NCI-H446 (cell line): Measurements from ENCODE around the gene ALDH16A1.
A peak's percentile ranks its signal among the peaks of the same experiment; 100 is the strongest.

Experiments
- DNase-seq, 2 experiments: peaks; one replicate each; lab custom pipeline; 2025; lab: John Stamatoyannopoulos, UW

Gene ALDH16A1

DNA sequence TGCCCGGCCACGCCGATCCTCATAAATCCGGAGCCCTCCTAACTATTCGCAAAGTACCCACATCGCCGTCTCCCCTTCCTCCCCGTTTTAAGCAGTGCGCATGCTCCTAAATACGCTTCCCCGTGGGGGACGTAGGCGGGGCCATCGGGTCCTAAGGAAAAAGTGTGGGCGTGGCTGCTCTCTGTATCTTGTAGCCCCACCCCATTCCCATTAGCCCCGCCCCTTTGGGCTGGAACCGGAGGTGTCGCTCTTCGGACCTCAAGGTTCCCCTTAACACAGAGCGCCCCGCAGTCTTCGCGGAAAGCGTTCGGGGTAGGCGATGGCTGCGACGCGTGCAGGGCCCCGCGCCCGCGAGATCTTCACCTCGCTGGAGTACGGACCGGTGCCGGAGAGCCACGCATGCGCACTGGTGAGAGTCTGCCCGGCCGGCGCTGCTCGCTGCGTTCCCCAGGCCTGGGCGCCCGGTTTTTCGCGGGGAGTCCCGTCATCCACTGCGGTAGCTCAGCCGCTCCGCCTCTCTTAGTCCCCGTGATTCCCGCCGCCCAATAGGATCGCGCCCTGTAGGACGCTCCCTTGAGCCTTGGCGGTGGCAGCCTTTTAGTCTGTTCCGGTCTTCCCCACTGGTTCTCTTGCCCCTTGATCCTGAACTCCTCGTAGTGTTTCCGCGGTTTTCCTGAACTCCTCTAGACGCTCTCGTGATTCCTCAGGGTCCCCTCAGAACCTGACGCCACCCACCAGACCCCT lies at the start of gene ALDH16A1:
ALDH16A1 (plus strand) TSS at position 213 of the 744 bp plus-strand sequence; CDS start at position 320, 107 bp downstream.
- DNase-seq = peak; percentile 98 to 99

DNA sequence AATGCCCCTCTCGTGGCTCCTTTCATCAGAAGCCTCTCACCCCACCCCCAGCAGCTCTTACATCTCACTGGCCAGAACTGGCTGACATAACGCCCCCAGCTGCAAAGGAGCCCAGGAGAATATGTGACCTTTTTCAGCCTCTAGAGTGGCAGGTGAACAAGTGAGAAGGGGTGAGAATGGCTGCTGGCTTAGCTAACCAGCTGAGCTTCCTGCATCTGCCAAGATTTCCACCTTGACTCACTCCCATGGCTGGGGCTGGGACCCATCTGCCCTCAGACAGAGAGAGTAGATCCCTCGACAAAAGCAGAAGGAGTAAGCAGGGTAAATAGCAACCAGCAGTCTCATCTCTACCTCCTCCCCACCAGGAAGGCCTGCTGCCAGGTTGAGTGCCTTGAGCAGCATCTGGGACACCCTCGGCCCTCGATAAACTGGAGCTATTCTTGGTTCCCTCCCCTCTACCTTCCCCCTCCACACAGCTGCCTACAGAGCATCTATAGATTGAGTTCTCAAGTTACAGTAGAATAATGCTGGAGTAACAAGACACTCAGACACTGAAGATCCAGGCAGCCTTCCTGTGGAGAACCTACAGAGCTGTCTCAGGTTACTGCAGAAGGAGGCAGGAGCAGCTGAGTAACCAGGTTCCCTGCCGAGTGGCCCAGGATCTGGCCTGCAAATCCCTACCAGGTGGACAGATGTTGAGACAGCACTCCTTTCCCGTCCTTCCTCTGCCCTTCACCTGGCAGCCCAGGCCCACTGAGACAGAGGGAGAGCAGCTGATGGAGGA lies 49.4 kb upstream of the ALDH16A1 start:
- DNase-seq = peak in 1 of 2 experiments; percentile 39

- no peak for DNase-seq
These were observed 45.9 kb upstream of the ALDH16A1 start for GRCh38 chr19:49407079-49407478.

GRCh38 chr19:49407482-49408015 lies 45.5 kb upstream of the ALDH16A1 start:
- DNase-seq = no peak

GRCh38 chr19:49408816-49409440 lies 44.1 kb upstream of the ALDH16A1 start:
- no peak for DNase-seq

DNA sequence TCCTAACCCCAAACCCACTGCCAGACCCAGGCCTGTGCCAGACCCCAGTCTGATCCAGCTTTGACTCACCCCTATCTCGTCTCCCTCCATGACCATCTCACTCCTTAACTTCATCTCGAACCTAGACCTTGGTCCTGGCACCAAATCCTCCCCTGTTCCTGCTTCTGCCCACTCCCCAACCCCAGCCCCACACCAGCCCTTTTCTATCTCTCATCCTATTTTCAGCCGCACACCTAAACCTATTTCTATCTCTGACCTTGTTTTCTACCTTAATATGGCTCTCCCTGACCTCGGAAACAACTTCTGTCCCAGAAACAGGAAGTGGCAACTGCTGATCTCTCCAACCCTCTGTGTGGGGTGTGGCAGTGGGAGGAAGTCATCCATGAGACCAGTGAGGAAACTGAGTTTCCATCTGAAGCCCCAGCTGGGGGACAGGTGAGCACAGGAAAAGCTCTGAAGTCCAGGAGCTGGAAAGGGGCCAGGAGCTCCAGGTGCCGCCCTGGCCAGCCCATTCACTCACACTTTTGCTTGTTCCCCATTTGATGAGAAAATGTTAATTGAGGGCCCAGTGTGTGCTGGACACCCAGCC lies 43.5 kb upstream of the ALDH16A1 start:
- DNase-seq = no peak

GRCh38 chr19:49411681-49412326 lies 41.2 kb upstream of the ALDH16A1 start:
- no peak for DNase-seq

- no peak for DNase-seq
These were observed 39.7 kb upstream of the ALDH16A1 start for GRCh38 chr19:49413348-49413747.

DNA sequence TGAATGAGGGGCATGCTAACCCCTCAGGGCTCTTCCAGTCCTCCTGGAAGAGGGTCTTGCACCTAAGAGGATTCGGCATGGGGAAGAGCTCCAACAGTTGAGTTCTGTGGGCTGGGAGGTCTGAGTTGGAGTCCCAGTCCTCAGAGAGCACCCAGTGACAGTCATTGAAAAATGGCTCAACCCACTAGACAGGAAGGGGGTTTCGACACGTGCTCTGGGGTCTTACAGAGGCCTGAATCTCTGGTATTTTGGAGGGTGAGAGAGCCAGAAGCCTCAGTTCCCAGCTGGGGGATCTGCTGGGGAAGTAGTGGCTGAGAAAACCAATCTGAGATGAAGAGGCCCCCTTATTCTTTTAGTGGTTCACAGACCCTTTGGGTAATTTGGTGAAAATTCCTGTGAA lies 38.8 kb upstream of the ALDH16A1 start:
- DNase-seq = no peak

DNA sequence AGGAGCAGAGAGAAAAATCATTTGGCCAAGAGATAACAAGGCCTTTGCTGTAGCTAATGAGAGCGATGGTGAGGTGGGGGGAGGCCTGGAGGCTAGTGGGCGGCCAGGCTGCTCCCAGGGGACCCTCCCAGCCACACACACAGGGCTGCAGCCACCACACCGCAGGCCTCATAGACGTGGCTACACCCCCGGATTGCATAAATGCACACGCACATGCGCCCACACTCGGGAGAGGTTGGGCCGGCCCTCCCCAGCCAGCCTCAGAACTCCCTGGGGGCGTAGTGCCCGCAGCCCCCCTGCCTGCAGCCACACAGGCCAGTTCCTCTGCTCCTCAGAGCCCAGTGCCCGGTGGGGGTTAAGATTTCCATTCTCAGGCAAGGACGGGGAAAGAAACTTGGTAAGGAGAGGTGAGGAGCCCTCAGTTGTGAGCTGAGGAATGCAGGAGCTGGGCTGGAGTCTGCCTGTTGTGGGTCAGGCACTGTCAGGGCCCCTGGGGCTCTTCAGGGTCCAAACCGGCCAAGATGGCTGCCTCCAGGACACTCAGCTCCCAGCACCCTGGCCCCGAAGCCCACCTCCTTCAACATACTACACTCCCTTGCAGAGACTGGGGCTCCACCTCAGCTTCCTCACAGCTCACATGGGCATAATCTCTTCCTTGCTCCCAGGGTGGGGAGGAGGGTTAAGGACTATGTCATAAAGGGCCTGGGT lies 37.8 kb upstream of the ALDH16A1 start:
- DNase-seq = no peak

DNA sequence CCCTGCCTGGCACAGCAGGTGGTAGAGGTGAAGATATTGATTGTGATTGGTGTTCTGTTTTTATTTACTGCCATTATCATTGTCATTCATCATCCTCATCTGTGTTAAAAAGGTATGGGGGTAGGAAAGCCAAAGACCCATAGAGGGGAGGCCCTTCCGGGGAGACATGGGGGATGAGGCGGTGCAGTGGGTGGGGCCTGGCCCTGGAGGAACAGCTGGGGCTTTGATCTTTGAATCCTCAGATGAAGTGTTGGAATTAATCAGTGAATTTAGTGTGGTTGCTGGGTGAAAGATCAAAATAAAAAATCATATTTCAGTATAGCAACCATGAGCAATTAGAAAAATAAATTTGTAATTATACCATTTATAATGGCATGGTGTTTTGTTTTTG lies 37.2 kb upstream of the ALDH16A1 start:
- no peak for DNase-seq

- no peak for DNase-seq
These were observed 35.9 kb upstream of the ALDH16A1 start for GRCh38 chr19:49417088-49417487.

DNA sequence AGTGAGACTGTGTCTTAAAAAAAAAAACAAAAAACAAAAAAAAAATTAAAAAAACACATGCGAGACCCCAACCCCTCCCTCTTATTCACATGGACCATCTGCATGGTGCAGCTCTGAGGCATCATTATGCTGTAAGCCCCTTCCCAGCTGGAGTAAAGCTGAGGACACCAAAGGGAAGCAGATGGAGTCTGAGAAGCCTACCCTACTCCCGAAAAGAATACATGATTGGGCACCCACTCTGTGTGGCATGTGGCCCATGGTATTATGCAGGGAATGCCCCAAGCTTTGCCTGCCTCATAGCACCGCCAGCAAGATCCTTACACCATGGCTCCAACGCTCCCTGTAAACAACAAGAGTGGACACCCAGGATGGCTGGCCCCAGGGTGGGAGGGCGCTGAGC lies 34.5 kb upstream of the ALDH16A1 start:
- no peak for DNase-seq

- DNase-seq = no peak
These were observed 33.9 kb upstream of the ALDH16A1 start for GRCh38 chr19:49419173-49419572.

GRCh38 chr19:49420227-49420626 lies 32.8 kb upstream of the ALDH16A1 start:
- no peak for DNase-seq

- DNase-seq = peak in 1 of 2 experiments; percentile 84
These were observed 31.8 kb upstream of the ALDH16A1 start for GRCh38 chr19:49421039-49421877.

DNA sequence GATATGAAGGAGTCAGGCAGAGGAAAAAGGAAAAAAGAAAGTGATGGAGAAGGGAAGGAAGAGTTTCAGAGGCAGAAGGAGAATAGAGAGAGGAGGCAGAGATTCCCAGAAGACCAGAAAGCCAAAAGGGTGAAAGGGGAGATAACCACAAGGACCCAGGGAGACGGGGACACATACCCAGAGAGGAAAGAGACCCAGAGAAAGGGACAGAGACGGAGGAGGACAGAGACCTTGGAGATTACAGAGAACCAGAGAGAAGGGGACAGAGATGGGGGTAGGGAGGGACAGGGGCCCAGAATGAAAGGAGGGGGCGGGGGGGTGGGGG lies 31.2 kb upstream of the ALDH16A1 start:
- DNase-seq = no peak

- no peak for DNase-seq
These were observed 30.5 kb upstream of the ALDH16A1 start for GRCh38 chr19:49422407-49423070.

GRCh38 chr19:49423071-49423984 lies 29.7 kb upstream of the ALDH16A1 start, which contains the start of gene PTH2:
Gene PTH2 (minus strand): TSS chr19:49423441. CDS start chr19:49423339, 102 bp downstream.
- DNase-seq = no peak
